GM12892 (cell line): ENCODE results near the gene GRK4.

Source experiments
- POLR2A ChIP-seq: IDR thresholded peaks from 2 replicates; pipeline ENCODE4 v1.6.1; 2011; ENCODE audit warnings: low read depth, low read length, control low read depth
- POLR2AphosphoS5 ChIP-seq: IDR thresholded peaks from 2 replicates; pipeline ENCODE4 v1.6.1; 2011; ENCODE audit warnings: low read depth, low read length, control low read depth
- TAF1 ChIP-seq: IDR thresholded peaks from 2 replicates; pipeline ENCODE4 v1.6.1; 2011; ENCODE audit warnings: low read depth, mild to moderate bottlenecking, control low read depth, low read length, borderline replicate concordance

GRCh38 chr4:2953496-2953895 is 9.9 kb upstream of the GRK4 start:
- TF ChIP-seq POLR2AphosphoS5 (no peak), POLR2A (no peak), TAF1 (no peak)
